PC-3 (cell line): ENCODE data around the gene TNRC6B. TPM values are rescaled to one million over a fixed set of nuclear protein-coding genes. Genes with fewer than 3 reads are reported as not detected.

Experiments
- ATAC-seq: fragments of 200-7000 bp; cut with Tn5 transposase; 2 replicates; pipeline ENCODE4 v1.9.1; 2020; ENCODE audit warnings: mild to moderate bottlenecking, moderate library complexity
- BruUV-seq: library from RNA; stranded (reverse); fragments of 400-500 nt; replicated peaks from 2 replicates; lab custom pipeline; 2021; lab: Mats Ljungman, UMichigan
- CTCF ChIA-PET: fragments of 300-600 bp; sonication (Branson Sonifier 250); formaldehyde crosslinking; loops from one replicate; lab custom pipeline; 2022; ENCODE audit warnings: antibody characterized with exemption; lab: Charles Lee
- POLR2A ChIA-PET: fragments of 300-600 bp; sonication (Branson Sonifier 250); formaldehyde crosslinking; loops from one replicate; lab custom pipeline; 2022; ENCODE audit warnings: antibody characterized with exemption; ENCODE audit not compliant: unreplicated experiment; lab: Charles Lee
- DNase-seq: peaks from one replicate; pipeline ENCODE4 v3.0.0-alpha.2; 2015
- H2AFZ ChIP-seq: fragments of 300-600 bp; sonication (generic); 2 replicates; pipeline ENCODE4 v1.6.0; 2016; ENCODE audit warnings: antibody characterized with exemption, low read length
- H3F3A ChIP-seq: fragments of 300-600 bp; sonication (generic); one replicate; pipeline ENCODE4 v1.6.0; 2017; ENCODE audit warnings: antibody characterized with exemption, low read length, control low read depth, mild to moderate bottlenecking; ENCODE audit not compliant: unreplicated experiment
- H3K27ac ChIP-seq: fragments of 300-600 bp; sonication (generic); 2 replicates; pipeline ENCODE4 v1.5.1; 2016; ENCODE audit warnings: mild to moderate bottlenecking, low read length
- H3K27me3 ChIP-seq: fragments of 300-600 bp; sonication (generic); 2 replicates; pipeline ENCODE4 v1.6.1; 2016; ENCODE audit warnings: low read length, mixed read lengths
- H3K36me3 ChIP-seq: fragments of 300-600 bp; sonication (generic); 2 replicates; pipeline ENCODE4 v1.6.1; 2016; ENCODE audit warnings: low read depth, mixed run types, low read length, mixed read lengths
- H3K4me1 ChIP-seq: fragments of 300-600 bp; sonication (generic); 2 replicates; pipeline ENCODE4 v1.5.1; 2016; ENCODE audit warnings: low read length; ENCODE audit not compliant: insufficient read depth
- H3K4me2 ChIP-seq: fragments of 300-600 bp; sonication (generic); 2 replicates; pipeline ENCODE4 v1.6.0; 2016; ENCODE audit warnings: low read length
- H3K4me3 ChIP-seq: fragments of 300-600 bp; sonication (generic); 2 replicates; pipeline ENCODE4 v1.5.1; 2016; ENCODE audit warnings: mild to moderate bottlenecking, low read length, mixed read lengths
- H3K79me2 ChIP-seq: fragments of 300-600 bp; sonication (generic); 2 replicates; pipeline ENCODE4 v1.6.1; 2017; ENCODE audit warnings: low read length, mixed read lengths
- H3K9ac ChIP-seq: fragments of 300-600 bp; sonication (generic); 2 replicates; pipeline ENCODE4 v1.6.0; 2016; ENCODE audit warnings: mild to moderate bottlenecking, low read length
- H3K9me2 ChIP-seq: fragments of 300-600 bp; sonication (generic); replicated peaks from 2 replicates; pipeline ENCODE4 v1.6.1; 2016; ENCODE audit warnings: mixed run types, low read length, mixed read lengths
- H3K9me3 ChIP-seq: fragments of 300-600 bp; sonication (generic); 2 replicates; pipeline ENCODE4 v1.6.1; 2016; ENCODE audit warnings: low read length, mixed read lengths
- H4K20me1 ChIP-seq: fragments of 300-600 bp; sonication (generic); 2 replicates; pipeline ENCODE4 v1.6.1; 2016; ENCODE audit warnings: low read length, mixed read lengths
- EZH2 ChIP-seq: fragments of 300-600 bp; sonication (generic); IDR thresholded peaks from one replicate; pipeline ENCODE4 v1.6.1; 2017; ENCODE audit warnings: antibody characterized with exemption, mild to moderate bottlenecking, low read length; ENCODE audit not compliant: unreplicated experiment
- EZH2phosphoT487 ChIP-seq: fragments of 300-600 bp; sonication (generic); IDR thresholded peaks from 2 replicates; pipeline ENCODE4 v1.6.1; 2018; ENCODE audit warnings: mild to moderate bottlenecking, antibody characterized with exemption, low read length, borderline replicate concordance
- intact Hi-C: fragments of 100-400 bp; cut with micrococcal nuclease; formaldehyde crosslinking; loops from 2 replicates; pipeline ENCODE4 v1.9.0; 2023
- total RNA-seq: library from RNA; depleted of rRNA; stranded (reverse); fragments of >200 nt; gene quantifications from 2 replicates; pipeline ENCODE4 v1.2.3, GENCODE V29; 2014
- TF ChIP-seq, protein P1 (sequence below): fragments of 300-600 bp; sonication (generic); conservative IDR thresholded peaks from 2 replicates; pipeline ENCODE4 v1.5.1; 2017; ENCODE audit warnings: antibody characterized with exemption, low read depth, mild to moderate bottlenecking, low read length

Gene TNRC6B
- total RNA-seq, 1 experiment from 2014 or later, result 21.3 TPM

- DNase-seq, result no peak
- POLR2A ChIA-PET, result no interaction called here
Measured at GRCh38 chr22:40334899-40335298, 157.2 kb downstream of the TNRC6B start.

GRCh38 chr22:40335358-40335757, 157.6 kb downstream of the TNRC6B start:
- H3F3A ChIP-seq, result no peaks in the 10 kb centered on the region
- TF ChIP-seq EZH2 (no peak), EZH2phosphoT487 (no peak)
- TF ChIP-seq, protein P1, sequence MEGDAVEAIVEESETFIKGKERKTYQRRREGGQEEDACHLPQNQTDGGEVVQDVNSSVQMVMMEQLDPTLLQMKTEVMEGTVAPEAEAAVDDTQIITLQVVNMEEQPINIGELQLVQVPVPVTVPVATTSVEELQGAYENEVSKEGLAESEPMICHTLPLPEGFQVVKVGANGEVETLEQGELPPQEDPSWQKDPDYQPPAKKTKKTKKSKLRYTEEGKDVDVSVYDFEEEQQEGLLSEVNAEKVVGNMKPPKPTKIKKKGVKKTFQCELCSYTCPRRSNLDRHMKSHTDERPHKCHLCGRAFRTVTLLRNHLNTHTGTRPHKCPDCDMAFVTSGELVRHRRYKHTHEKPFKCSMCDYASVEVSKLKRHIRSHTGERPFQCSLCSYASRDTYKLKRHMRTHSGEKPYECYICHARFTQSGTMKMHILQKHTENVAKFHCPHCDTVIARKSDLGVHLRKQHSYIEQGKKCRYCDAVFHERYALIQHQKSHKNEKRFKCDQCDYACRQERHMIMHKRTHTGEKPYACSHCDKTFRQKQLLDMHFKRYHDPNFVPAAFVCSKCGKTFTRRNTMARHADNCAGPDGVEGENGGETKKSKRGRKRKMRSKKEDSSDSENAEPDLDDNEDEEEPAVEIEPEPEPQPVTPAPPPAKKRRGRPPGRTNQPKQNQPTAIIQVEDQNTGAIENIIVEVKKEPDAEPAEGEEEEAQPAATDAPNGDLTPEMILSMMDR, result no peak
- no peak overlapping the region for H3K9ac ChIP-seq
- H4K20me1 ChIP-seq, result no peaks in the 10 kb centered on the region
- H2AFZ ChIP-seq, result no peak overlapping the region
- no TSS peak for BruUV-seq
- POLR2A ChIA-PET, result no interaction called here
- no peak overlapping the region for H3K4me3 ChIP-seq
- no peaks in the 10 kb centered on the region for H3K9me2 ChIP-seq
- ATAC-seq (no peak), DNase-seq (no peak)
- no peaks in the 10 kb centered on the region for H3K4me1 ChIP-seq
- H3K27me3 ChIP-seq, result no peaks in the 10 kb centered on the region
- no peak overlapping the region for H3K27ac ChIP-seq
- intact Hi-C loops, result no loop called here
- CTCF ChIA-PET, result no interaction called here
- H3K79me2 ChIP-seq, result no peaks in the 10 kb centered on the region
- no peak overlapping the region for H3K4me2 ChIP-seq
- H3K9me3 ChIP-seq, result no peaks in the 10 kb centered on the region
- H3K36me3 ChIP-seq, result no peaks in the 10 kb centered on the region

More at GRCh38 chr22:40334899-40335298, 157.2 kb downstream of the TNRC6B start:
- H3K4me2 ChIP-seq, result no peak overlapping the region
- intact Hi-C loops, result no loop called here
- H3K9me3 ChIP-seq, result no peaks in the 10 kb centered on the region
- H3K27me3 ChIP-seq, result no peaks in the 10 kb centered on the region
- ATAC-seq, result no peak
- no peaks in the 10 kb centered on the region for H3K4me1 ChIP-seq
- H3K36me3 ChIP-seq, result no peaks in the 10 kb centered on the region
- H3K4me3 ChIP-seq, result no peak overlapping the region
- H3K9ac ChIP-seq, result no peak overlapping the region
- no peaks in the 10 kb centered on the region for H4K20me1 ChIP-seq
- H3K9me2 ChIP-seq, result no peaks in the 10 kb centered on the region
- TF ChIP-seq, protein P1, result no peak
- TF ChIP-seq EZH2 (no peak), EZH2phosphoT487 (no peak)
- no TSS peak for BruUV-seq
- CTCF ChIA-PET, result no interaction called here
- H3F3A ChIP-seq, result no peaks in the 10 kb centered on the region
- no peaks in the 10 kb centered on the region for H3K79me2 ChIP-seq
- no peak overlapping the region for H3K27ac ChIP-seq
- H2AFZ ChIP-seq, result no peak overlapping the region

- no peak overlapping the region for H3K4me3 ChIP-seq
- H3K9me2 ChIP-seq, result no peaks in the 10 kb centered on the region
- H3K9ac ChIP-seq, result no peak overlapping the region
- no peaks in the 10 kb centered on the region for H3K36me3 ChIP-seq
- no peaks in the 10 kb centered on the region for H4K20me1 ChIP-seq
- no peak overlapping the region for H3K4me2 ChIP-seq
- intact Hi-C loops, result no loop called here
- H3K9me3 ChIP-seq, result no peaks in the 10 kb centered on the region
- no peaks in the 10 kb centered on the region for H3F3A ChIP-seq
- DNase-seq, result no peak
- H3K79me2 ChIP-seq, result no peaks in the 10 kb centered on the region
- TF ChIP-seq EZH2phosphoT487, result no peak
- TF ChIP-seq EZH2, result no peak
- TF ChIP-seq, protein P1, result no peak
- BruUV-seq, result no TSS peak
- no peak for ATAC-seq
- no peaks in the 10 kb centered on the region for H3K27me3 ChIP-seq
- ChIA-PET POLR2A (no interaction called here), CTCF (no interaction called here)
- H3K27ac ChIP-seq, result no peak overlapping the region
- no peaks in the 10 kb centered on the region for H3K4me1 ChIP-seq
- no peak overlapping the region for H2AFZ ChIP-seq
Measured at GRCh38 chr22:40340044-40340443, 162.3 kb downstream of the TNRC6B start.
